H9 (cell line): Measurements from ENCODE around the gene OGDH. TPM values are rescaled to one million over a fixed set of nuclear protein-coding genes. Genes with fewer than 3 reads are reported as not detected.
"Not testable (repeated sequence)": the region's sequence is repeated elsewhere in the genome, so short reads cannot be mapped to it uniquely, and the experiment has no call there.

Source experiments
- DNase-seq: peaks from one replicate; pipeline ENCODE4 v3.0.0-alpha.2; 2017
- H2AFZ ChIP-seq: one replicate; pipeline ENCODE4 v1.6.1; 2013; ENCODE audit warnings: mild to moderate bottlenecking, low read length, control low read depth, moderate library complexity
- H2AK5ac ChIP-seq: 2 replicates; pipeline ENCODE4 v1.6.1; 2013; ENCODE audit warnings: low read length, control low read depth, mixed read lengths; ENCODE audit not compliant: insufficient read length
- H2BK120ac ChIP-seq: one replicate; pipeline ENCODE4 v1.6.1; 2013; ENCODE audit warnings: low read depth, mild to moderate bottlenecking, low read length, control low read depth, inconsistent platforms; ENCODE audit not compliant: poor library complexity, severe bottlenecking
- H2BK12ac ChIP-seq: 2 replicates; pipeline ENCODE4 v1.6.1; 2013; ENCODE audit warnings: low read length, control low read depth, mixed read lengths, low read depth; ENCODE audit not compliant: insufficient read length
- H2BK15ac ChIP-seq: 2 replicates; pipeline ENCODE4 v1.6.1; 2013; ENCODE audit warnings: low read depth, low read length, control low read depth
- H2BK20ac ChIP-seq: one replicate; pipeline ENCODE4 v1.6.1; 2013; ENCODE audit warnings: low read depth, mild to moderate bottlenecking, low read length, control low read depth, inconsistent platforms; ENCODE audit not compliant: poor library complexity, severe bottlenecking
- H2BK5ac ChIP-seq: 2 replicates; pipeline ENCODE4 v1.6.1; 2013; ENCODE audit warnings: low read length, control low read depth, mixed read lengths; ENCODE audit not compliant: insufficient read length
- H3K14ac ChIP-seq: 2 replicates; pipeline ENCODE4 v1.6.1; 2013; ENCODE audit warnings: low read length, control low read depth; ENCODE audit not compliant: insufficient read depth
- H3K18ac ChIP-seq: 2 replicates; pipeline ENCODE4 v1.6.1; 2013; ENCODE audit warnings: low read depth, mild to moderate bottlenecking, mixed read lengths, low read length, control low read depth; ENCODE audit not compliant: insufficient read length
- H3K23ac ChIP-seq: 2 replicates; pipeline ENCODE4 v1.6.1; 2013; ENCODE audit warnings: low read length, control low read depth, mixed read lengths, low read depth; ENCODE audit not compliant: insufficient read length
- H3K23me2 ChIP-seq: 2 replicates; pipeline ENCODE4 v1.6.1; 2013; ENCODE audit warnings: low read depth, mild to moderate bottlenecking, mixed read lengths, low read length, control low read depth; ENCODE audit not compliant: insufficient read length, poor library complexity, severe bottlenecking
- H3K27ac ChIP-seq: 2 replicates; pipeline ENCODE4 v1.5.1; 2013; ENCODE audit warnings: low read length, control low read depth, mixed read lengths, low read depth; ENCODE audit not compliant: insufficient read length
- H3K27me3 ChIP-seq: 2 replicates; pipeline ENCODE4 v1.6.1; 2013; ENCODE audit warnings: low read length, control low read depth, inconsistent platforms; ENCODE audit not compliant: insufficient read depth
- H3K4ac ChIP-seq: 2 replicates; pipeline ENCODE4 v1.6.1; 2013; ENCODE audit warnings: low read depth, mild to moderate bottlenecking, control low read depth, inconsistent platforms, low read length, moderate library complexity
- H3K4me1 ChIP-seq: 2 replicates; pipeline ENCODE4 v1.6.1; 2013; ENCODE audit warnings: low read length, control low read depth, inconsistent platforms; ENCODE audit not compliant: insufficient read depth
- H3K4me2 ChIP-seq: 2 replicates; pipeline ENCODE4 v1.6.1; 2013; ENCODE audit warnings: low read length, control low read depth, mixed read lengths; ENCODE audit not compliant: insufficient read length, insufficient read depth
- H3K56ac ChIP-seq: 2 replicates; pipeline ENCODE4 v1.6.1; 2013; ENCODE audit warnings: low read depth, mild to moderate bottlenecking, mixed read lengths, low read length, control low read depth; ENCODE audit not compliant: insufficient read length
- H3K79me1 ChIP-seq: 2 replicates; pipeline ENCODE4 v1.6.1; 2013; ENCODE audit warnings: low read depth, mild to moderate bottlenecking, moderate library complexity, low read length, control low read depth, inconsistent platforms; ENCODE audit not compliant: insufficient read depth, poor library complexity, severe bottlenecking
- H3K79me2 ChIP-seq: 2 replicates; pipeline ENCODE4 v1.6.1; 2013; ENCODE audit warnings: low read length, control low read depth, inconsistent platforms; ENCODE audit not compliant: insufficient read depth
- H3K9ac ChIP-seq: 2 replicates; pipeline ENCODE4 v1.6.1; 2013; ENCODE audit warnings: low read length, control low read depth, mixed read lengths; ENCODE audit not compliant: insufficient read length; ENCODE audit errors: extremely low read depth
- H3K9me3 ChIP-seq: one replicate; pipeline ENCODE4 v1.6.1; 2013; ENCODE audit warnings: low read depth, low read length, inconsistent platforms; ENCODE audit not compliant: control insufficient read depth
- H3T11ph ChIP-seq: one replicate; pipeline ENCODE4 v1.6.1; 2013; ENCODE audit warnings: mild to moderate bottlenecking, low read length, control low read depth, inconsistent platforms
- H4K20me1 ChIP-seq: one replicate; pipeline ENCODE4 v1.6.1; 2013; ENCODE audit not compliant: control insufficient read depth, insufficient read length, insufficient read depth
- H4K5ac ChIP-seq: 2 replicates; pipeline ENCODE4 v1.6.1; 2013; ENCODE audit warnings: low read depth, mild to moderate bottlenecking, mixed read lengths, low read length, control low read depth; ENCODE audit not compliant: insufficient read length
- H4K8ac ChIP-seq: replicated peaks from 2 replicates; pipeline ENCODE4 v1.6.1; 2013; ENCODE audit warnings: low read length, control low read depth, mixed read lengths, low read depth; ENCODE audit not compliant: insufficient read length
- H4K91ac ChIP-seq: 2 replicates; pipeline ENCODE4 v1.6.1; 2013; ENCODE audit warnings: low read depth, mild to moderate bottlenecking, moderate library complexity, mixed read lengths, low read length, control low read depth; ENCODE audit not compliant: insufficient read length
- H3K27ac Mint-ChIP-seq, 3 experiments: 2 replicates in 2 of 3; 3 replicates in 1 of 3; pipeline ENCODE4 v1.8.0; 2020 to 2021; ENCODE audit warnings: mixed read lengths in 3 of 3, mild to moderate bottlenecking in 1 of 3, moderate library complexity in 1 of 3
- H3K27me3 Mint-ChIP-seq: 2 replicates; pipeline ENCODE4 v1.8.0; 2021; ENCODE audit warnings: low read depth, mild to moderate bottlenecking, moderate library complexity, mixed read lengths
- H3K36me3 Mint-ChIP-seq, 3 experiments: 2 replicates in 2 of 3; 3 replicates in 1 of 3; pipeline ENCODE4 v1.8.0; 2020 to 2021; ENCODE audit warnings: low read depth in 3 of 3, mixed read lengths in 3 of 3; ENCODE audit not compliant: insufficient read depth in 1 of 3
- H3K4me1 Mint-ChIP-seq, 2 experiments: 2 replicates each; pipeline ENCODE4 v1.8.0; 2020; ENCODE audit warnings: mixed read lengths in 2 of 2
- H3K4me3 Mint-ChIP-seq, 2 experiments: 2 replicates in 1 of 2; 3 replicates in 1 of 2; pipeline ENCODE4 v1.8.0; 2020 to 2021; ENCODE audit warnings: mild to moderate bottlenecking in 2 of 2, mixed read lengths in 2 of 2, moderate library complexity in 1 of 2
- H3K9me3 Mint-ChIP-seq, 2 experiments: 2 replicates in 1 of 2; 3 replicates in 1 of 2; pipeline ENCODE4 v1.8.0; 2020; ENCODE audit warnings: mild to moderate bottlenecking in 2 of 2, mixed read lengths in 2 of 2, moderate library complexity in 1 of 2
- CTCF ChIP-seq: fragments of 200-600 bp; sonication (generic); conservative IDR thresholded peaks from 3 replicates; pipeline ENCODE4 v1.8.0; 2021; ENCODE audit warnings: antibody characterized with exemption, mild to moderate bottlenecking
- WGBS: extraction: QIAGEN DNeasy Blood & Tissue Kit; methylation state at CpG from one replicate; pipeline ENCODE4 v1.1.7; 2013; ENCODE audit warnings: missing lambda C conversion rate, low lambda C conversion rate, mixed read lengths; ENCODE audit not compliant: insufficient read length; ENCODE audit errors: extremely low coverage; 5-methylcytosine and 5-hydroxymethylcytosine counted together
- total RNA-seq: library from RNA; stranded (reverse); gene quantifications from 2 replicates; pipeline ENCODE4 v1.2.1, GENCODE V29; 2021

The OGDH gene
- total RNA-seq, 1 experiment from 2014 or later = 77.3 TPM

DNA sequence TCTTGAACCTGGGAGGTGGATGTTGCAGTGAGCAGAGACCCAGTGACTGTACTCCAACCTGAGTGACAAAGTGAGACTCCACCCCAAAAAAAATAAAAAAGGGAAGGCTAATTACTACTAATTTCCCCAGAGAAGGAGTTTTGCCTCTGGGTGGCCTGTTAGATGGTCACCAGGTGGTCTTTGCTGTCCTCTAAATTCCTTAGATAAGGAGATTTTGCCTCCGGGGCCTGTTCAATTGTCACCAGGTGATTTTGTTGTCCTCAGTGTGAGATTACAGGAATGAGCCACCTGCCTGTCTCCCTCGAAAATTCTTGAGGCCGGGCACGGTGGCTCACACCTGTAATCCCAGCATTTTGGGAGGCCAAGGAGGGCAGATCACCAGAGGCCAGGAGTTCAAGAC, 117.8 kb downstream of the OGDH start:
- Histone ChIP-seq H3K18ac (no peak overlapping the region), H3K9me3 (no peaks in the 10 kb centered on the region), H3K27ac (no peak overlapping the region), H4K8ac (no peak overlapping the region), H2BK15ac (no peak overlapping the region), H3K4ac (no peak overlapping the region), H3K23ac (no peak overlapping the region), H2BK12ac (no peak overlapping the region), H3K79me2 (no peaks in the 10 kb centered on the region), H3T11ph (no peak overlapping the region), H4K20me1 (no peaks in the 10 kb centered on the region), H3K14ac (no peak overlapping the region), H2BK120ac (no peak overlapping the region), H3K4me1 (no peaks in the 10 kb centered on the region), H2BK20ac (no peak overlapping the region), H3K9ac (no peak overlapping the region), H3K56ac (no peak overlapping the region), H3K4me2 (no peak overlapping the region), H3K23me2 (no peaks in the 10 kb centered on the region), H3K79me1 (no peaks in the 10 kb centered on the region), H2BK5ac (no peak overlapping the region), H4K91ac (no peak overlapping the region), H4K5ac (no peak overlapping the region), H2AFZ (no peak overlapping the region), H3K27me3 (no peaks in the 10 kb centered on the region), H2AK5ac (no peak overlapping the region)
- no peak for DNase-seq
- Mint-ChIP-seq H3K9me3 (peaks cover 20% of the 10 kb centered on the region in 2 experiments), H3K27me3 (peaks cover 2% of the 10 kb centered on the region; the same call in 1 of the 2 replicates), H3K4me1 (peaks cover 0 to 4% of the 10 kb centered on the region in 2 experiments; a peak in 1 of 4 replicates), H3K36me3 (peaks cover 0 to 2% (median 0%) of the 10 kb centered on the region in 3 experiments; a peak in 1 of 7 replicates), H3K27ac (no peak overlapping the region; a peak in 1 of 7 replicates), H3K4me3 (no peak overlapping the region)
- TF ChIP-seq CTCF = no peak
- WGBS = no CpG with 5 or more reads among the region's 4 CpGs

DNA sequence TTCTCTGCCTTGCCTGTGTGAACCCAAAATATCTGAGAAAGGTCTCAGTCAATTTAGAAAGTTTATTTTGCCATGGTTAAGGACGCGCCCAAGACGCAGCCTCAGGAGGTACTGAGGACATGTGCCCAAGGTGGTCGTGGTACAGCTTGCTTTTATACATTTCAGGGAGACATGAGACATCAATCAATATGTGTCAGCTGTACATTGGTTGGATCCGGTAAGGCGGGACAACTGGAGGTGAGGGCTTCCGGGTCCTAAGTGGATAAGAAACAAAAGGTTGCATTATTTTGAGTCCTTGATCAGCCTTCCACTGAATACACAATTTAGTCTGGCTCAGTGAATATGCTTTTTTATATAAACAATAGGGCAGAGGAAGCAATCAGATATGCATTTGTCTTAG, 119.8 kb downstream of the OGDH start:
- H4K91ac ChIP-seq, H3K18ac ChIP-seq, H3K27me3 Mint-ChIP-seq, H3K9me3 ChIP-seq, H3K9me3 Mint-ChIP-seq, H4K8ac ChIP-seq, H3K9ac ChIP-seq, H3K4me1 ChIP-seq, H3K23ac ChIP-seq, H3K4me3 Mint-ChIP-seq, H4K20me1 ChIP-seq, H4K5ac ChIP-seq, H3K4ac ChIP-seq, H3K79me2 ChIP-seq, DNase-seq, H2BK120ac ChIP-seq, H2BK5ac ChIP-seq, H3K27me3 ChIP-seq, H2BK12ac ChIP-seq, H3K4me1 Mint-ChIP-seq, H3K23me2 ChIP-seq, H3K14ac ChIP-seq, H2AFZ ChIP-seq, H2BK20ac ChIP-seq, H3K27ac ChIP-seq, H3K27ac Mint-ChIP-seq, H2AK5ac ChIP-seq, H3K56ac ChIP-seq, H3K4me2 ChIP-seq, H3T11ph ChIP-seq, H3K79me1 ChIP-seq, H3K36me3 Mint-ChIP-seq, H2BK15ac ChIP-seq: not testable (repeated sequence)
- WGBS = no CpG with 5 or more reads among the region's 7 CpGs
